CMK (cell line): Measurements from ENCODE around the gene NOL4L.

Source experiments
- DNase-seq: peaks from one replicate; pipeline ENCODE4 v3.0.0-alpha.2; 2010; ENCODE audit warnings: low read depth

The NOL4L gene

DNA sequence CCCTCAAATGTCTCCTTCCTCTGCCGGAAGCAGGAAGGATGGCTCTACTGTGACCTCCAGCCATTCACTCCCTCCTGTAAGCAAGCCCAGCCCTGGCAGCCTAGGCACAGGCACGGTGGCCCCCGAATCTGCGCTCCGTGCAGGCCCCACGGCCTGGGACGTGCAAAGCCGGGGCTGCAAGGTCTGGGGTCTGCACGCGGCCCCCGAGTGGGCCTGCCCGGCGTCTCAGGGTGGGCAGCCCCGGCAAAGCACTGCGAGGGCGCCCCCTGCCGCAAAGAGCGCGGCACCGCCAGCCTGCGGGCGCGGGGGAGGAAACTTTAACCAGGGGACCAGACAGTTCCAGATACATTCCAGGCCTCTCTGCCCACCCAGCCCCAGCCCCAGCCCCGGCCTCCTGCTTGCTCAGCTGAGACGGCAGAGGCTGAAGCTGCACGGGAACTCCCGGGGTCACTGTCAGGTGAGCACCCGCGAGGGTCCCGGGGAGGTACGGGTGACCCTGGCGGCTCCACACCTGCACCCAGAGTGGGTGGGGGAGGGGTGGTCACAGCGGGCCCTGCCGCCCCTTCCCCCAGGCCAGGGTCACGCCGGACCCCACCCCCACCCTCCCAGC, 128.2 kb downstream of the NOL4L start:
- DNase-seq = no peak

DNA sequence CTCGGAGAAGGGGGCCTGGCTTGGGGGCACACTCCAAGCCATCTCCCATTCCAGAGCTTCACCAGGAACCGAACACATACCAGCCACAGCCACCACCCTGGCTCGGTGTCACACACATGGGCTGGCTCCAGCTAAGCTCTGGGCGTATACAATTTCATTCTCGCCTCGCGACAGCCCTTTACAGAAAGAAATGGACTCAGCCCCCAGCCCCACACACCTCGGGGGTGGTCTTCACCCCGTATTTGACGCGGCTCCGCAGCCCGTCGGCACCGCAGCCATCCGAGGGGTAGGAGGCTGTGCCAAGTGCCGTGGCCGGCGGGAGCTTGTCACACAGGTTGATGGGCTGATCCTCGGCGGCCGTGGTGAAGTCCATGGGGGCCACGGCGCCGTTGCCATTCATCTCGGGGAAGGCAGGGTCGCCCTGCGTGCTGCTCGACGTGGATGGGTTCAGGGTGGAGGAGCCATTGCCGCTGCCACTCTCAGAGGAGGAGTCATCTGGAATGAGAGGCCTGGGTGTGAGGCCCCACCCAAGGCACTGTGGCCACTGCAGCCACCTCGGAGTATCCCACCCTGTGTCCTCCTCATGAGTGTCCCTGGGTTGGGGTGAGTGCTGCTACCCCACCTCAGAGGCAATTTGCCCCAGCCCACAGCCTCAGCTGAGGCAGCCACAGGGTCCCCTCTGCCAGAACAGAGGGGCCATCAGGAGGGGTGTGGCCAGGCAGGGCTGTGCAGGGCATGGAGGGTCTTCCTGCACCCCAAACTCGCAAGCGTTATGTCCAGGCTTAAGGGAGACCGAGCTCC, 129.0 kb downstream of the NOL4L start:
- DNase-seq = no peak

DNA sequence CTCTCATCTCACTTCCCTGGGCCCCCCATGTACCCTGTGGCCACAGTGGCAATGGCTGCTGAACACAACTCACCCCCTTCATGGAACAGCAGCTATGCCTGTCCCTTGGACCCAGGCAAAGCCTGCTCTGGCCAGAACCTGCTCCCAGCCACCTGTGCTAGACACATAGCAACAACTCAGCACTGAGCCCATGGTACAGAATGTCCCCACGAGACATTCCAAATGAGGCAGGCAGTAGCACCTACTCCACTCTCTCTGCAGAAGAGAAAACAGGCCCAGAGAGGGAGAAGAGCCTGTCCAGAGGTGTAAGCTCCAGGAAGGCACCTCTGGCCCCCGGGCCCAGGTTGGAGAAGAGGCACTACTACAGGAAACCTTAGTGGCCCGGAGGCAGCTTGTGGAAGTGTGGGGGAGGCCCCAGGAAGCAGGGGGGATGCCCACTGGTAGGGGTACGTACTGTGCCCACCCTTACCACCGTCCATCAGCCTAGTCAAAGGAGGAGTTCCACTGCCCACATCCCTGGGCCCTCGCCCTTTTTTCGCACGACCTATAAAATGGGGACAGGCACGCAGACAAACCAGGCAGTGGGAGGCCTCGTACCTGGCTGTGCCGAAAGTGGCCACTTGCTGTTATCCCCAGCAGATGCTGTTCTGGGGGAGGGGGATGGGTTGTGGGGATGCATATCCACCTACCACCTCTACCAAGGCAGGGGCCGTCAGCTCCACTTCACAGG, 129.8 kb downstream of the NOL4L start:
- no peak for DNase-seq

DNA sequence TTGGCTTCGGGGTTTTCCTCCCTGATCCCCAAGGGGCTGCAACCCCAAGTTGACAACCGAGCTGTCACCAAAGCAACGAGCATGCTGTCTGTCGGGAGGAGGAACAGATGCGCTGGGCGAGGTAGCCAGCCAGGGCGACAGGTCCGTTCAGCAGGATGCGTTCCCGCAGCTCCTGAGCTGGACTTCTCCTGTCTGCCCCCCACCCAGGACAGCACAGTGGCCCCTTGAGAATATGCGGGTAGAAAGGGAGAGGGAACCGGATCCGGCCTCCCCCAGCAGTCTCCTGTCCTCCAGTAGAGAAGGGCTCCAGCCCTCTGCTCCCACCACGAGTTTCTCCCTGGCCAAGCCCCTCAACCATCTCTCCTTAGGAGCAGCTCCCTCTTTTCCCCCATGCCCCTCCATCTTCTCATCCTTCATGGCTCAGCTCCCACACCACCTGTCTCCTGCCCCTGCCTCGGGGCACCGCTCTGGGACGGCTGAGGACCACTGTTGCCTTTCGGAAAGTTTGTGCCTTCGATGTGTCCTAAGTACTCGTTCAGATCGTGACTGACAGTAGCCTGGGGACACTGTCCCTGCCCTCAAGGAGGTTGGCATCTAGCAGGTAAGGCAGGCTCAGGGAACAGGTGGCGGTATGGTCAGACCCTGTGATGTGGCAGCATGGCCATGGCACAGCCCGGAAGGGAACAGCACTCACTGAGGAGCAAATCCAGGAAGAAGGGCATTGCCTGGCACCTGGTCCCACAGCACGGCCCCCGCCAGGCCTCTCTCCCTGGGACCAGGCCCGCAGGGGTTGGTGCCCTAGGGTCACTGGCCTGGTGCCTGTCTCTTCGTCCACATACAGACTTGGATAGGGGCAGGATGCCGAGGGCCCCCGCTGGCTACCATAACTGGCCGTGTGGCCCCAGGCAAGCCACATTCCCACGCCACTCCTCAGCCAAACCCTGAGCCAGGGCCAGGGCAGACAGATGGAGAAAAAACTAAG, 130.7 kb downstream of the NOL4L start:
- DNase-seq = no peak

DNA sequence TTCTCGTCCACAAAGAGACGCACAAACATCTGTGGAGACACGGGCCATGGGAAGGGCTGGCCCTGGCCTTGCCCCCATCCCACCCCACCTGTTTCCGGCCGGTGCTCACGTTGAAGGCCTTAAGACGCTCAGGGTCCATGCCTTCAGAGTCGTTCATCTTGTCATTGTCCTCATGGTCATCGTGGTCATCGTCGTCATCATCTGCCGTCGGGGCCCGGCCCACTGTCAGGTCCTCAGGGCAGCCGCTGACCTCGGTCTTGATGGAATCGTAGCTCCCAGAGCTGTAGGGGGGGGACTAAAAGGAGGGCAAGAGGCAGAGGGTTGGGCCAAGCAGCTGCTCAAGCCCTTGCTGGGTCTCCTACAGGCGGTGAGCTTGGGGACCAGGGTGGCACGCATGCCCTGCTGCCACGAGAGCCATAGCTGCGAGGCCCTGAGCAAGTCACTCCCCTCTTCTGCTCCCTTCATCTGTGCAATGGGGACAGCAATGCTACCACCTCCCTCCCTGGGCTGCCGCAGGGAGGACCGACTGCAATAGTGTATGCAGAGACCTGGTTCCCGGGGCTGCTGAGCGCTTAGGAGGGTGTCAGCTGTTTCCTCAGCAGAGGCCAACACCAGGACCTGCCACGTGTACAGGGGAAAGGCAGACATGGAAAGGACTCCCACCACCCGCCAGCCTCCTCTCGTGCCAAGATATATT, 131.5 kb downstream of the NOL4L start:
- DNase-seq = no peak

DNA sequence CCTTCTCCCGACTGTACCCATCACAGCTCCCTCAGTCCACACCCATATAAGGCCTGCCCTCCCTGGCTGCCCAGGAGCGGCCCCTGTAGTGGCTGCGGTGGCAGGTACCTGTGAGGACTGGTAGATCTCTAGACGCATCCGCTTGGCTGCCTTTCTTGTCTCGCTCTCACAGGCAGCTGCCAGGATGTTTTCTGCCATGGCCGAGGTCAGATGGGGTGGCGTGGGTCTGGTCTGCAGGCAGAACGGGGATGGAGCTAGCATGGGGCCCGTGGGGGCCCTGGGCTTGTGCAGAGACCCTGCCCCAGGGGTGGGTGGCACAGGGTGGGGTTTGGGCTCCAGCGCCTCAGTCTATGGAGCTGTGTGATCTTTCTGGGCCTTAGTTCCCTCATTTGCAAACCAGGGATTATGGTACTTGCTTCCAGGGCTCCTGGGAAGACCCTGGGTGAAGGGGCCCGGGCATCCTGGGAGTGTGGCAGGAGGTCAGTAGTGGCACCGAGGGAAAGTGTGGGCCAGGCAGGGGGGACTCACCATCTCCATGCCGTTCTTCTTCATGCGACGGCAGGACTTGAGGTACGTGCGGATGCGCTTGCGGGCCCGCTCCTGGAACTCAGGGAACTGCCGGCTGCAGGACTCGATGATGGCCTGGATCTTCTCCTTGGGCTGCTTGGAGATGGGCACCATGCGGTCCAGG, 132.2 kb downstream of the NOL4L start:
- DNase-seq = no peak

DNA sequence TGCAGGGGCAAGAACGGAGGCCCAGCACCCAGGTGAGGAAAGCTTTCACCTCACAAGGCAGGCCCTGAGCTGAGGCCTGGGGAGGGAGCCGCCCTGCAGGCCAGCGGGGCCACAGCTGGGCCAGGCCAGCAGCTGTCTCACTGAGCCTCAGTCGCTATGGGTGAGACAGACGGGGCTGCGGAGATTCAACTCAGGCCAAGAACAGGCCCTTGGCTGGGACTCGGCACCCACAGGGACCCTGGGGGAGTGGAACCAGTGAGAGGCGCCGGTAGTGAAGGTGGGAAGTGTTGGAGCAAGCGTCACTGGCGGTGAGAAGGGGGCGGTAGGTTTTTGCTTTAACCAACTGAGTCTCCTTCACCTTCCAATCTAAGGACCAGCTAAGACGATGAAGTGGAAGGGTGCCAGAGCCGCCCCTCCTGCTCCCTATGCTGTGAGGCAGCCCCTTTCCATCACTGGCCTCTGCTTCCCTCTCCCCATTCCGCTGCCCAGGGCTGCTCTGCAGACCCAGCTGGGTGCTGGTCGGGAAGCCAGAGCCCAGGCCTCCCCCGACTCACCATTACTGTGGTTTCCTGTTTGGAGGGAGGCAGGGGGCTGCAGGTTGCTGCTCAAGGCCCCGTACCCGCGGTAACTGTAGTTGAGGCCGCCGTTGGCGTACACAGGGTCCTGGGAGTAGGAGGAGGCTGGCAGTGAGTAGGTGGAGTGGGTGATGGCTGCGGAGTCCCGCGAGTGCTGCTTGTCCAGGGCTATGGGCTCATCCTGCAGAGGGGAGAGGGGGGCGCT, 133.3 kb downstream of the NOL4L start:
- DNase-seq = no peak

DNA sequence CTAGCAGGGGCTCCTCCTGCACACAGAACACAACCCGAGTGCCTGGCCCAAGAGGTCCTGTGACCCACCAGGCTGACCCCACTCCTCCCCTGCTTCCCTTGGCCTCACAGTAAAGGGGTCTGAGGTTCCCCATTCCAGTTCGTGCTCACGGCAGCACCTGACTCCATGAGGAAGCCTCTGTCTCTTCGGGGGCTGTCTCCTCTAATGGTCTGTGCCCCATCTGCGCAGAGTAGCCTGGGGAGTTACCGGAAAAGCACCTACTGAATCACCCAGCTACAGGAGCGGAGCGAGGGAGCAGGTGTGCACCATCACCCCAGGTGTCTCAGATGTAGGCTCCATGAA, 133.8 kb downstream of the NOL4L start:
- DNase-seq = no peak

DNA sequence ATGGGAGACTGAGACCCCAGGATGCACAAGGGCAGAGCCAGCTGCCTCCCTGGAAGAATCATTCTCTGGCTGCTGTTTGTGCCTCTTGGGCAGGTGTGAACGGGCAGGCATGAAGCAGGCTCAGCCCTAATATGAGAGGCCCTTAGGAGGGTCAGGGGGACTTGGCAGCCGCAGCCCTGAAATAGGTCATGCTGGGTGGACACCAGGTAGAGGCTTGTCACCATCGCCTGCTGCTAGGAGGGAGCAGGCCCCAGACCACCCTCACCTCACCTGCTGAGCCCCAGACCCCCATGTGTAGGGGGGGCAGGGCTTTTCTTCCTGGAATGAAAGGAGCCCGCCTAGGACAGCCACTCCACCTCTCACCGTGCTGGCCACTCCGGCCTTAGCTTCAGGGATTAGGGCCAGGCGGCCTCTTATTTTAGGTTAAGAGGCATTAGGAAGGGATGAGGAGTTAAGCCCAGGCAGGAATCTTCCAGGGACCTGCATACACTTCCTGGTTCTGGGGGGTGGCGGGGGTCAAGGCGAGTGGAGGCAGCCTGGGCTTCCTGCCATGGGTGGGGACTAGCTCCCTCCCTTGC, 134.6 kb downstream of the NOL4L start:
- DNase-seq = no peak

DNA sequence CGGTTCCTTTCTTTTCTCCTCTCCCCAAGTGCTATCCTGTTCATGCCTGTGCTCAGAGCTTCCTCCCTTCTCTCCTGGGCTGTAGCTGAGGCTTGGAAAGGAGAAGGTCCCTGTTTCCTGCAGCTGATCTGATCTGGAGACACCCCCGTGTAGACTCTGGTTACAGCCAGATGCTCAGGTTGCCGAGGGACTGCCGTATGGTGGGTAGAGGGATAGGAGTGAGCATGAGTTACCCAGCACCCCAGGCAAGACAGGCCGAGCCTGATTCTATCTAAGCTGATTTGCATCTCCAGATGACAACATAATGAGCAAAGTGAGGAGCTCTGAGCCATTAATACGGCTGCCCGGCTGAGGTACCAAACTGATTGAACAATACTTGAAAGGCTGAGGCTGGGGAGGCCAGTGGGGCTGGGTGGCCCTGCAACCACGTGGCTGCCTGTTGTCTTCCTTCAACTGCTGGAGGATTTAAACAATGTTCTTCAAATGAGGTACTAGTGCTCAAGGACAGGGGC, 135.2 kb downstream of the NOL4L start:
- no peak for DNase-seq

DNA sequence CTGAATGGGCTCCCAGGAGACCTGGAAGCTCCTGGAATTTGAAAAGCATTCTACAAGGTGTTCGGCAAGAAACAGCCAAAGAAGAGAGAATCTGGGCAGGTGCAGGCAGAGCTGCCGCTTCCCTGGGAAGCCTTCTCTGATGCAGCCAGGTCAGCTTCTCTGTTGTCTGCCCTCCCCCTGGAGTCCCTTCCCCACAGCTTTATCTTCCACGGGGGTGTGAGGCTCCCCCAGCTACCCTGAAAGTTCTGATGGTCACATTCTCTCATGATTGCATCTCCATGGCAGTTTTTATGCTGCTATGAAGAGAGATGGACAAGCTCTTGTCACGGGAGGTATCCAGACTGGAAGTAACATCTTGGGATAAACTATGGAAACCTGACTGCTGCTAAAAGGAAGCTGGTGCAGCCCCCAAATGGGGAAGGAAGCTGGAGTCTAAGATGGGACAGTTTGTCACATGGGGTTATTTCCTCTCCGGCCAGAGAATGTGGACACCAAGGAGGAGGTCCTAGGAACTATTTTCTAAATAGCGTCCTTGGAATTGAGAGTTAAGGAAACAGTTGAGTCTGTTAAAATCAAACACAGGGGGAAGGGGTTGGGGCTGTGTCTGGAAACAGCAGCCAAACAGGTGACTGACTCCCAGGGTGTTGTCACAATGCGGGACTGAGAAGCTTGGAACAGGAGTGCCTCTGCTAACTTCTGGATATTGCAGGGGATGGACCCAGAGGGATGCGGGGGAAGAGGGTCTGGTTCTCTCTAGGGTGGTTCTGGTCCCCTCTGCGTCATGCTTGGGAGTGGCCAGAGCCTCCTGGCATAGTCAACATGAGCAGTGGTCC, 135.9 kb downstream of the NOL4L start:
- DNase-seq = no peak

DNA sequence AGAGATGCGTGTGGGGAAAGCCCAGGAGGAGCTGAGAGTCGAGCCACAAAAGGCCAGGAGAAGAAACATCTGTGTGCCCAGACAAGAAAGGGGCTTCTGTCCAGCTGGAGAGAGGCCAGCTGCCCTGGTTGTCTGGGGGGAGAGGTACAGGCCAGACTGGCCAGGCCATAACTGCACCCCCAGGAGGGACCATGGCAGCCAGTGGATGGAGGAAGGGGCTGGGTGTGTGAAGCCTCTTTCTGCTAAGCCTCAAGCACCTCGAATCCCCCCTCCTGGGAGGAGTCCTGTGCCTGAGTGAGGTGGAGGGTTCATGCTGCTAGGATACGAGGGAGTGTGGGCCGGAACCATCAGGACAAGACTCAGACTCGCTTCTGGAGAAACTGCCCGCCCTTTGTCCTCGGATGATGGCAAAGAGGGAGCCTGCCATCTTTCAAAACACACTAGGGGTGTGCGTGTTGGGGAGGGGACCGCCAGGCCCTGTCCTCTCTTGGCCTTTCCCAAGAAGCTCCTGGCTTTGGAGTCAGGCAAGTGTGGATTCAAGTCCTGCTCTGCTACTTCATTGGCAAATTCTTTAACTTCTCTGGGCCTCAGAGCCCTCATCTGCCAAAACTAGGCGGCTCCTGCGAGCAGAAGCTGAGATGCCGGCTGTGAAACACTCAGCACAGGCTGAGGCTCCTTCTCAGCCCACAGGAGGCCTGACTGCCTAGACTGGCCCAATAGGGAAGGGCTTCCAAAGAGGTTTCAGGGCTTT, 136.7 kb downstream of the NOL4L start:
- DNase-seq = no peak

DNA sequence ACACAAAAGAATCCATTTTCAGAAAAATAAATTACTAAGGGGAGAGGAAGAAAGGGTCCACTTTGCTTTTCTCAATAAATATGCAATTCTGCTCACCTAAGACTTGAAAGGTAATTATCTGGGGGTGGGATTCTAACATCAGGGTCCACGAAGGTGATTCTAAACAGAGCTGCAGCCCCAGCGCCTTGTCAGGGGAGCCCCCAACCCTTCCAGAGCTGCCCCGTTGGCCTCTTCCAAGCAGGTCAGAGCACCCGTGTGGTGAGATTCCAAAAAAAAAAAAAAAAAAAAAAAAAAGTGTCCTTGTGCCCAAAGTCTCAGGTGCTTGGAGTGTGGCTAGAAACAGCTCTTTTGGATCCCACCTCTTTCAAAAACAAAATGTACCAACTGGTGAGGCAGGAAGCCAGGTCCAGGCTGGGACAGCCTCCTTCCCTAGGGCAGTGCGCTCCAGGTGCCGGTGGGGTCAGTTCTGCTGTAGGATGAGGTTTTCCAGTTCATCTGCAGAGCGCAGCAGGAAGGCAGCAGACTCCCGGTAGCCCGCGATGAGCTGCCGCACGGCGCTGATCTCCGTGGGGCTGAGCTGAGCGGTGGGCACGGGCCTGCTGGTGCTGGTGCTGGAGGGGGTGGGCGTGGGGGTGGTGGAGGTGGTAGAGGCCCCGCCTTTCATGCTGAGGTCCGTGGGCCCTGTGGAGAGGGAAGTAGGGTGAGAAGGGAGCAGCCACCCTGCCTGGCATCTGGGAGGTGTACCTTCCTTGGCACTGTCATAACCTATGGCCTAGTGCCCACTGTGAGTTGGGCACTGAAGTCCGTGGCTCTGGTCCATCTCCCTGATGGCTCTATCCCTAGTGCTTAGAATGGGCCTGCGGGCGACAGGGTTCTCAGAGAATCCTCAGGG, 137.8 kb downstream of the NOL4L start:
- no peak for DNase-seq

DNA sequence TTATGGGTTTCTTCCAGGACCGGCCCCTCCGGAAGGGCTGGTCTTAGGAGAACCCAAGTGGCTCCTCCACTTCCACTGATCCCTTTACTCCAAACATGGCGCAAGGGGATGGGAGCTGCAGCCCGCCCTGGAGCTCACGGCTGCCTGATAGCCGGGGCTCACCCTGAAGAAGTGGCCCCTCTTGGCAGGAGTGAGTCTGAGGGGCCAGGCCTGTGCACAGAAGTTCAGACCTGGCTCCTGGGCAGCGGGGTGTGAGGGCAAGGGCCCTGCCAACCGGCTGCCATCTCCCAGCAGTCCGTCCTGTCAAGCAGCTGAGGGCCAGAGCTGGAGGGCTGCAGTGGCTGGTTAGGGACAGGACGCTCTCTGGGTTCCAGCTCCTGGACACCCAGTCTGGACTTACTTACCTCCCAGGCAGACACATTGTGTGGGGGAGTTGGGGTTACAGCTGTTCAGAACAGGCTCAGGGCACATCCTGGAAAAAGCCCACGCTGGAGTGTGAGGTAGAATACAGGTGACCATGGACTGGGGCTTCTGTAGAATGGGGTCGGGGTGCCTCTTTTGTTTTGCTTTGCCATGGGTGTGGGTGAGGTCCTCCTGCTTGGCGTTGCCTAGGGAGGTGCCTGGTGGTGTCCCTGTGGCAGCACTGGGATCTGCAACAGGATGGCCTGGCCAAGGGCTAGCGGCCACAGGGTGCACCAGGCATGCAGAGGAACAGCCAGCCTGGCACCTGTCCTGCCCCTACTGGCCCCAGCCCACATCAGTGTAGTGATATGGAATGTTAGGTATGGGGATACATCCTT, 138.6 kb downstream of the NOL4L start:
- no peak for DNase-seq

DNA sequence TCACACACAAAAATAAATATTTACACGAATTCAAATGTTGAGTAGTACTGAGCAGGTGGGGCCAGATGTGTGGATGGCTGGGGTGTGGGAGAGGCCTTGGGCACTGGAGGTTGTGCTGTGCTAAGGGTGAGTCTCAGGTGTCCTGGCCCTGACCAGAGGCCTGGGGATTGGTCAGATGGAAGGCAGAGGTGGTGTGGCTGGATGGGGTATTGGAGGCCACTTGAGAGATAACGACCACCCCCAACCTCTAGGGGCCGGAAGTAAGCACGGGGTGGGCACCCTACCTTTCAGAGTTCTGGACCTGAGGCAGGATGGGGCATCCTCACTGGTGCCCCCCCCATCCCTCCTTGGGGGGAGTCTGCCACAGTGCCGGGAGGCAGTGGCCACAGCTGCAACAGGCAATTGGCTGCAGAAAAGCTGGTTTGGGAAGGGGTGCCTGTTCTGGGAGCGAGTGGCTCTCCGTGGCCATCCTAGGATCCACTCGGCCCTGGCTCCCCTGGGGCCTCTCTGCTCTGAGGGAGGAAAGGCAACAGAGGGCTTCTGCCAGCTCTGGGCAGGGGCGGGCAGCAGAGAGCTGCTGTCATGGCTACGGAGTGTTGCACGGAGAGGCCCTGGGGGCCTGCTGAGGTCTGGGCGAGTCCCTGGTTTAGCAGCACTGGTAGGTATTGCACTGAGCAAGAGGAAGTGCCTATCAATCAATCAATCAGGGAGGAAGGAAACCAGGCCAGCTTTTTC, 139.4 kb downstream of the NOL4L start:
- no peak for DNase-seq
